Medulla oblongata (tissue), 1 donor: Measurements from ENCODE around the gene PIGBOS1.
"Not testable (repeated sequence)": the region's sequence is repeated elsewhere in the genome, so short reads cannot be mapped to it uniquely, and the experiment has no call there.

Experiments used
- DNase-seq: peaks from one replicate; pipeline ENCODE4 v3.0.0-alpha.2; 2015; ENCODE audit errors: extremely low spot score

Gene PIGBOS1

GRCh38 chr15:55297315-55297714 lies 21.6 kb downstream of the PIGBOS1 start:
- DNase-seq, result no peak

DNA sequence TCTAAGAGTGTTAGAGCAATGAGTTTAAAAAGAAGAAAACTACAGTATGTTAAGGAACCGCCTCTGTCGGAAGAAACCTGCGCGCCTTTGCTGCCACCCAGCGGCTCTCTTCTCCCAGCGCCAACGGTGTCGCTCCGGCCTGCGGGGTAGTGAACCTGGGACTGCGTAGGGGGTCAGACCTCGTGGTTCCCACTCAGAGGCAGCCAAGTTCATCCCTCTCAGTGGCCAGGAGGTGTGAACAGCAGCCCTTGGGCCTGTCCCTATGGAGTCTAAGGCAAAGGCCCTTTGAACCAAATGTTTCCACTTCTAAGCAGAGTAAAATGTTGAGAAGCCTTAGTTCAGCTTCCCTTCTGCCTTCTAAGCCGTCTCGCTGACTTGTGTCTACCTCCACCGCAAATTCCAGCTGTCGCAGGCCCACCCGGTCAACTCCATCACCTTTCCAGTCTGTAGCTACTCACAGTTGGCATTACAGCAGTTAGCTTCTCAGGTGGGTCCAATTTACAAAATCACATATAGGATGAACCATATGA lies 28.3 kb downstream of the PIGBOS1 start:
- peak; percentile 85 for DNase-seq

DNA sequence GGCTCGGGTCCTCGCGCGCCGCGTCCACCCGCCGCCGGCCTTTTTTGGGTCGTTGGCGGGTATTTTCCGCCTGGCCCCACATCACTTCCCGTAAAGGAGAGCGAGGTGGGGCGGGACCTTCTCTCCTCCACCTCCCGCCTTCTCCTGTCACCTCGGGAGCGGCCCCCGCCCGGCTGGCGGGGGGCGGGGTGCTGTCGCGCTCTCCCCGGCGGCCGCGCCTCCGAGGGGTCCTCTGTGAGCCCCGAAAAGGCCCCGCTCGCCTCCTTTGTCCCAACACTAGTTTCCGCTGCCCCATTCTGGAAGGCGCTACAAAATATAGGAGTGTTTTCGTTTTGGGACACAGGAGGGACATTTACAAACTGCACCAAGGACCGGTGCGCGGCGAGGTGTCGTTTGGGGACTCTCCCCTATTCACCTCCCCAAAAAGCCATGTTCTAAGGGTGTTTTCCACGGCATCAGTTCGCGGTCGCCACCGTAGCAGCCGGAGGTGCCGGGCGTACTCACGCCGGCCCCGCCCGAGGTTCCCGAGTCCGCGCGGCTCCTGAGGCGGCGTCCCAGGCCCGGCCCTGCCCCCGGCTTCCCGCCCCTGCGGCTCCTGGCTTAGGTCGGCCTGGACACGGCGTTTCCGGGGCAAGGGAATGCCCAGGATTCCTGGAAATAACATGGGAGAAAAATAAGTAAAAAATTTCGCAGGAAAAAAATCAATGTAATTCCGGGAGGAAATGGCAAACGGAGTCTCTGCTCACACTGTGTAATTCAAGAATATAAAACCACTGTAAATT lies 29.0 kb downstream of the PIGBOS1 start, which contains the start of gene RAB27A:
Gene RAB27A, minus strand, starts transcription at position 68 of the 782 bp plus-strand sequence. CDS start 54,879 bp downstream, outside the sequence.
- DNase-seq, result peak; percentile 19

- DNase-seq, result no peak
Observed at GRCh38 chr15:55289011-55289745, 29.7 kb downstream of the PIGBOS1 start.

DNA sequence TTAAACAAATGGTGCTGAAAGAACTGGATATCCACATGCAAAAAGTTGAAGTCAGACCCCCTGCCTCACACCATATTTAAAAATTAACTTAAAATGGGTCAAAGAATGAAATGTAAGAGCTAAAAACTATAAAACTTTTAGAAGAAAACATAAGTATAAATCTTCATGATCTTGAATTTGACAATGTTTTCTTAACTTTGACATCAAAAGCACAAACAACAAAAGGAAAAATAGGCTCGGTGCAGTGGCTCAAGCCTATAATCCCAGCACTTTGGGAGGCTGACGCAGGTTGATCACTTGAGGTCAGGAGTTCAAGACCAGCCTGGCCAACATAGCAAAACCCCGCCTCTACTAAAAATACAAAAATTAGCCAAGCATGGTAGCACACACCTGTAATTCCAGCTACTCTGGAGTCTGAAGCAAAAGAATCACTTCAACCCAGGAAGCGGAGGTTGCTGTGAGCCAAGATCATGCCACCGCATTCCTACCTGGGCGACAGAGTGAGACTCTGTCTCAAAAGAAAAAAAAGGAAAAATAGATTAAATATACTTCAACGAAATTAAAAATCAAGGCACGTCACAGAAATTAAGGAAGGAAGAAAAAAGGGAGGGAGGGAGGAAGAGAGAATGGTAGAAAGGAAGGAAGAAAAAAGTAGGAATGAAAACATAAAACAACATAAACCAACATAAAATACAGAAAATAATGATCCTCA lies 30.8 kb downstream of the PIGBOS1 start:
- DNase-seq, result no peak

DNA sequence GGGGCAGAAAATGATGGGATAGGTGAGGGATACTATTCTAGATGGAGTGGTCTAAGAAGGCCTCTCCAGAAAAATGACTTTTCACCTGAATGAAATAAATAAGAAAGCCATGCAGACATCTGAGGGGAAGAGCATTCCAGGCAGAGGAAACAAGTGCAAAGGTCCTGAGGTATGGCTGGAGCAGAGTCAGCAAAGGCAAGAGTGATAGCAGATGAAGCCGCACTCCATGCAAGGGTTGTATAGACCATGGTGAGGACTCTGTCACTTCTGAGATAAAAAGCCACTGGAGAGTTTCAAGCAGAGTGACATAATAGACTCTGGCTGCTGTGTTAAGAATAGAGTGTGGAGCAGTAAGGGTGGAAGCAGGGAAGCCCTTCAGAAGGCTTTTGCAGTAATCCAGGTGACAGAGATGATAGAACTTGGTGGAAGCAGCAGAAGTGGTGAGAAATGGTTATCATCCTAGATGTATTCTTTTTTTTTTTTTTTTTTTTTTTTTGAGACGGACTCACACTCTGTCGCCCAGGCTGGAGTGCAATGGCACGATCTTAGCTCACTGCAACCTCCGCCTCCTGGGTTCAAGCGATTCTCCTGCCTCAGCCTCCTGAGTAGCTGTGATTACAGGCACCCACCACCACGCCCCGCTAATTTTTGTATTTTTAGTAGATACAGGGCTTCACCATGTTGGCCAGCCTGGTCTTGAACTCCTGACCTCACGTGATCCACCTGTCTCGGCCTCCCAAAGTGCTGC lies 32.3 kb downstream of the PIGBOS1 start:
- DNase-seq, result not testable (repeated sequence)

GRCh38 chr15:55284426-55284825 lies 34.5 kb downstream of the PIGBOS1 start:
- no peak for DNase-seq

GRCh38 chr15:55283379-55284147 lies 35.4 kb downstream of the PIGBOS1 start:
- DNase-seq, result no peak

DNA sequence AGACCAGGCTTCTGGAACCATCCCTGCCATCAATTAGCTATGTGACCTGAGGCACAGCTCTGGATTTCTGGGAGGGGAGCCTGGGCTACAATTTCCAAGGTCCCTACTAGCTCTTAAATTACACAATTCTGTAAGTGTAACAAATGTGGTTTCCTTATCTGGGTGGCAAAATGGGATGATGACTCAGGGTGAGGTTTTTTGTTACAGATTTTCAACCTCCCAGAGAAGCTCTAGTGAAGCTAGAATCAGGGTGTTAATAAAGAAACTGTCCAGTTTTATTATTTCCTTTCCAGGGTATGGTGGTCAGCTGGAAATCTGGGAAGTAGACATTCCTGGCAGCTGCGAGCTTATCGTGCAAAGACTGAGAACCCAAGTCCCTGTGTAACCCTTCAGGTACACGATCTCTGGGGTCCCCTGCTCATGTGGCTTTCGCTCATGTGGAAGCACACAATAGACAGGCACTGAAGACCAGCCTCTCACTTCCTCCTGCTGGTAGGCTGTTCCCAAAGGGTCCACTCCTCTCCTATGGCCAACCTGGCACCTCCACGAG lies 36.6 kb downstream of the PIGBOS1 start:
- no peak for DNase-seq

- no peak for DNase-seq
Observed at GRCh38 chr15:55281517-55282228, 37.2 kb downstream of the PIGBOS1 start.

- not testable (repeated sequence) for DNase-seq
Observed at GRCh38 chr15:55280589-55280988, 38.3 kb downstream of the PIGBOS1 start.

- no peak for DNase-seq
Observed at GRCh38 chr15:55279746-55280351, 39.1 kb downstream of the PIGBOS1 start.

DNA sequence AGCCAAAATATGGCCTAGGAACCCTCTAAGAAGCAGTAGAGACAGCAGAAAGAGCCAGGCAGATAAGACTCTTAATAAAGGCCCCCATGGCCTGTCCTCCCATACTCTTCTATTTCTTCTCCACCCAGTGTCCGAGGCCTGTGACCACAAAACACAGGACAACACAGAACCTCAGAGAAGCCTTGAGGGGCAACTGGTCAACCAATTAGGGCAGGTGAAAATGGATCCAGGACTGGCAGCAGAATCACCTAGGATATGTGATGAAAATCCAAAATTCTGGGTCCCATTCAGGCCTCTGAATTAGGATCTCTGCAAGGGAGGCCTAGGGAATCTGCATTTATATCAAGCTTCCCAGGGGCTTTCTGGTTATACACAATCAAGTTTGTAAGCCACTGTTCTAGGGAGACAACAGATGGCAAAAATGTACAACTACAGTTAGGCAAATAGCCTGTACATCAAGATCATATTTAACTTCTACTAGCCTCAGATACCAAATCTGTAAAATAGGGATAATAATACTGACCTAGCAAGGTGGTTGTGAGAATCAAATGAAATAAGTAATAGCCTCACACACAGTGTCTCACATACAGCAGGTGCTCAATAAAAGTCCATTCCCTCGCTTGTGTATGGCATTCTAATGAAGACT lies 39.7 kb downstream of the PIGBOS1 start:
- DNase-seq, result no peak

- DNase-seq, result no peak
Observed at GRCh38 chr15:55277715-55278114, 41.2 kb downstream of the PIGBOS1 start.

DNA sequence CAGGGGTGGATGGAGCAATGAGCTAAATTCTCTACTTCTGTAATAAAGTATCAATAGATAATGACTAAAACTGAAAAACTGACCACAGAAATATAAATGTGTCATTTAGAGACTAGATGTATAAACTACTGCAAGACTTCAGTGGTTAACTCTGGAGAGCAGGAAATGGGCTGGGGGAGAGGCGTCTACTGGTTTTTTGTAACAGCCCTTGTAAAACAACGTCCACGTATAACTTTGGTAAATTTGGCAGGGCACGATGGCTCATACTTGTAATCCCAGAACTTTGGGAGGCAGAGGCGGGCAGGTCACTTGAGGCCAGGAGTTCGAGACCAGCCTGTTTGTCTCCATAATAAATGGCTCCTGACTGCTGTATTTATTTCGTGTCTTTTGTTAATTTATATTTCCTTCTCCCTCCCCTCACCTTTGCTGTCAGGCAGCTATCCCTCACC lies 41.8 kb downstream of the PIGBOS1 start:
- no peak for DNase-seq

GRCh38 chr15:55276324-55276723 lies 42.6 kb downstream of the PIGBOS1 start:
- no peak for DNase-seq

GRCh38 chr15:55270291-55270690 lies 48.6 kb downstream of the PIGBOS1 start:
- peak; percentile 28 for DNase-seq

GRCh38 chr15:55268176-55268695 lies 50.7 kb downstream of the PIGBOS1 start:
- no peak for DNase-seq
